Measurements from ENCODE around the gene BCAP31. TPM values are rescaled to one million over a fixed set of nuclear protein-coding genes. Genes with fewer than 3 reads are reported as not detected.

BCAP31 gene
- 206 and 215 TPM in 2 replicates for total RNA-seq

- DNase-seq (ENCODE audit: extremely low read depth, low read depth, low spot score): no peak
These were observed at the start of gene BCAP31, which contains the start of gene ABCD1 for GRCh38 chrX:153724252-153725038. TSS of gene BCAP31 (minus strand) at chrX:153724387. CDS start at chrX:153723244, 1,143 bp downstream. TSS of gene ABCD1 (plus strand) at chrX:153724856. CDS start at chrX:153725267, 411 bp downstream.

GRCh38 chrX:153773218-153773611, 49.0 kb upstream of the BCAP31 start:
- no peak for DNase-seq (ENCODE audit: extremely low read depth, low read depth, low spot score)

- no peak for DNase-seq (ENCODE audit: extremely low read depth, low read depth, low spot score)
These were observed 48.4 kb upstream of the BCAP31 start for GRCh38 chrX:153772316-153773217.

- DNase-seq (ENCODE audit: extremely low read depth, low read depth, low spot score): no peak
These were observed 47.5 kb upstream of the BCAP31 start for GRCh38 chrX:153771415-153772315.

- DNase-seq (ENCODE audit: extremely low read depth, low read depth, low spot score): no peak
These were observed 46.6 kb upstream of the BCAP31 start for GRCh38 chrX:153770601-153771414.

GRCh38 chrX:153769865-153770600, 45.8 kb upstream of the BCAP31 start:
- DNase-seq (ENCODE audit: extremely low read depth, low read depth, low spot score): no peak

- no peak for DNase-seq (ENCODE audit: extremely low read depth, low read depth, low spot score)
These were observed 45.1 kb upstream of the BCAP31 start for GRCh38 chrX:153769158-153769864.

- no peak for DNase-seq (ENCODE audit: extremely low read depth, low read depth, low spot score)
These were observed 44.3 kb upstream of the BCAP31 start for GRCh38 chrX:153768311-153769157.

- no peak for DNase-seq (ENCODE audit: extremely low read depth, low read depth, low spot score)
These were observed 43.5 kb upstream of the BCAP31 start for GRCh38 chrX:153767674-153768055.

GRCh38 chrX:153766871-153767673, 42.9 kb upstream of the BCAP31 start:
- DNase-seq (ENCODE audit: extremely low read depth, low read depth, low spot score): no peak

- no peak for DNase-seq (ENCODE audit: extremely low read depth, low read depth, low spot score)
These were observed 42.1 kb upstream of the BCAP31 start for GRCh38 chrX:153766098-153766817.

GRCh38 chrX:153765138-153766079, 41.2 kb upstream of the BCAP31 start:
- DNase-seq (ENCODE audit: extremely low read depth, low read depth, low spot score): no peak

- DNase-seq (ENCODE audit: extremely low read depth, low read depth, low spot score): no peak
These were observed 40.6 kb upstream of the BCAP31 start for GRCh38 chrX:153764786-153765137.

- DNase-seq (ENCODE audit: extremely low read depth, low read depth, low spot score): no peak
These were observed 40.0 kb upstream of the BCAP31 start, which contains the start of gene PLXNB3 for GRCh38 chrX:153763989-153764755. TSS of gene PLXNB3 (plus strand) at chrX:153764249. CDS start at chrX:153765536, 1,287 bp downstream.
